Lower lobe of right lung (tissue), 2 donors: Measurements from ENCODE around the gene CLSTN2. TPM values are rescaled to one million over a fixed set of nuclear protein-coding genes. Genes with fewer than 3 reads are reported as not detected.

Experiments used
- ATAC-seq, 2 donors: fragments of 200-7000 bp; cut with Tn5 transposase; one replicate each; pipeline ENCODE4 v1.9.1; 2020 to 2022; ENCODE audit warnings: mild to moderate bottlenecking in 2 of 2, moderate library complexity in 2 of 2
- DNase-seq: peaks from one replicate; pipeline ENCODE4 v3.0.0-alpha.2; 2020
- H3K27ac ChIP-seq: fragments of 200-600 bp; one replicate; pipeline ENCODE4 v1.8.0; 2022
- H3K27me3 ChIP-seq: fragments of 200-600 bp; one replicate; pipeline ENCODE4 v1.8.0; 2022; ENCODE audit warnings: low read depth
- H3K36me3 ChIP-seq: fragments of 200-600 bp; one replicate; pipeline ENCODE4 v1.8.0; 2022; ENCODE audit warnings: mild to moderate bottlenecking
- H3K4me1 ChIP-seq: fragments of 200-600 bp; one replicate; pipeline ENCODE4 v1.8.0; 2022
- H3K4me3 ChIP-seq: fragments of 200-600 bp; one replicate; pipeline ENCODE4 v1.8.0; 2022; ENCODE audit warnings: mild to moderate bottlenecking
- H3K9me3 ChIP-seq: fragments of 200-600 bp; one replicate; pipeline ENCODE4 v1.8.0; 2022
- intact Hi-C: fragments of 100-400 bp; cut with DNase I; formaldehyde crosslinking; loops from one replicate; pipeline ENCODE4 v1.11.0; 2022
- total RNA-seq: library from RNA; stranded (reverse); fragmentation: NEBNext Ultra II Directional; extraction: Animal tissue kit (Norgen Biotek cat#: 25700); gene quantifications from one replicate; pipeline ENCODE4 v1.2.1, GENCODE V29; 2021
- TF ChIP-seq, protein P1 (sequence below): fragments of 200-600 bp; IDR thresholded peaks from one replicate; pipeline ENCODE4 v1.8.0; 2022; ENCODE audit warnings: antibody characterized with exemption, mild to moderate bottlenecking
- donor health status: DM: no; HTN: yes; CAD: no; lungs with severe emphysema.

Gene CLSTN2
- total RNA-seq, 1 donor from 2014 or later: 4.5 TPM

DNA sequence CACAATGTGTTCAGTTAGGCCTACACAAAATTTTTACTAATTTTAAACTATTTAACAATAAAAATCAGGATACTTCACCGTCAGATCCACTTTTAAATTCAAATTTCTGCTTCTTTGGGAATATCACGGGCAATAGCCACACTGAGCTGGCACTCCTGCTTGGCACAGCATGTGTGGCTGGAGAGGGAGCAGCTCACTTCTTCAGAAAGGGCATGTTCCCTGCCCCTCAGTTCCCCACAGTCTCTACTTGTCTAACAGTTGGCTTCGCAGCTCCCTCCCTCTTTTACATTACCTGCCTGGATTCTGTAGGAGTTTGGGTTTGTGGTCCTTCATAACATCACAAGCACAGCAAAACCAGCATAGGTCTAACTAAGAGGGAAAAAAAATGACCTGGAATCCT lies 666.9 kb downstream of the CLSTN2 start:
- ATAC-seq (no peak), DNase-seq (no peak)
- Histone ChIP-seq H3K4me3 (no peak overlapping the region), H3K4me1 (no peaks in the 10 kb centered on the region), H3K36me3 (no peaks in the 10 kb centered on the region), H3K9me3 (no peaks in the 10 kb centered on the region), H3K27me3 (no peaks in the 10 kb centered on the region), H3K27ac (no peak overlapping the region)
- intact Hi-C loops: no loop called here
- TF ChIP-seq, protein P1, sequence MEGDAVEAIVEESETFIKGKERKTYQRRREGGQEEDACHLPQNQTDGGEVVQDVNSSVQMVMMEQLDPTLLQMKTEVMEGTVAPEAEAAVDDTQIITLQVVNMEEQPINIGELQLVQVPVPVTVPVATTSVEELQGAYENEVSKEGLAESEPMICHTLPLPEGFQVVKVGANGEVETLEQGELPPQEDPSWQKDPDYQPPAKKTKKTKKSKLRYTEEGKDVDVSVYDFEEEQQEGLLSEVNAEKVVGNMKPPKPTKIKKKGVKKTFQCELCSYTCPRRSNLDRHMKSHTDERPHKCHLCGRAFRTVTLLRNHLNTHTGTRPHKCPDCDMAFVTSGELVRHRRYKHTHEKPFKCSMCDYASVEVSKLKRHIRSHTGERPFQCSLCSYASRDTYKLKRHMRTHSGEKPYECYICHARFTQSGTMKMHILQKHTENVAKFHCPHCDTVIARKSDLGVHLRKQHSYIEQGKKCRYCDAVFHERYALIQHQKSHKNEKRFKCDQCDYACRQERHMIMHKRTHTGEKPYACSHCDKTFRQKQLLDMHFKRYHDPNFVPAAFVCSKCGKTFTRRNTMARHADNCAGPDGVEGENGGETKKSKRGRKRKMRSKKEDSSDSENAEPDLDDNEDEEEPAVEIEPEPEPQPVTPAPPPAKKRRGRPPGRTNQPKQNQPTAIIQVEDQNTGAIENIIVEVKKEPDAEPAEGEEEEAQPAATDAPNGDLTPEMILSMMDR: no peak

DNA sequence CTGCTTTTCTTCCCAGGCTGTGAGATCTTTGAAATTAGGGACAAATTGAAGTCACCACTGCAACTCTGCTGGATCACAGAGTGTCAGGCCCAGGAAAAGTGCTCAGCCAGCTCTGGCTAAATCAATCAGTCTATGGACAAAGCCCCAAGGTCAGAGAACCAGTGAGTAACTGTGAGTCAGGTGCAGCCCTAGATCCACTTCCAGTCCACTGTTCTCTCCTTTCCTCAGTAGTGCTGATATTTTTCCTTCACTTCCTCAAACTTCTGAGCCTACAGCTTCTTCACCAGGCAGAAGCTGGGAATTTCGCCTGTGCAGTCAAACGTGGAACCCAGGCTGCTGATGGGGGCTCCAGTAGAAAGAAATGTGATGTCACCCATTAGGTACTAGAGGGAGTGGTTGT lies 667.8 kb downstream of the CLSTN2 start:
- intact Hi-C loops: no loop called here
- Histone ChIP-seq H3K4me1 (no peaks in the 10 kb centered on the region), H3K9me3 (no peaks in the 10 kb centered on the region), H3K27ac (no peak overlapping the region), H3K36me3 (no peaks in the 10 kb centered on the region), H3K4me3 (no peak overlapping the region), H3K27me3 (no peaks in the 10 kb centered on the region)
- ATAC-seq: no peak
- DNase-seq: no peak
- TF ChIP-seq, protein P1: no peak

DNA sequence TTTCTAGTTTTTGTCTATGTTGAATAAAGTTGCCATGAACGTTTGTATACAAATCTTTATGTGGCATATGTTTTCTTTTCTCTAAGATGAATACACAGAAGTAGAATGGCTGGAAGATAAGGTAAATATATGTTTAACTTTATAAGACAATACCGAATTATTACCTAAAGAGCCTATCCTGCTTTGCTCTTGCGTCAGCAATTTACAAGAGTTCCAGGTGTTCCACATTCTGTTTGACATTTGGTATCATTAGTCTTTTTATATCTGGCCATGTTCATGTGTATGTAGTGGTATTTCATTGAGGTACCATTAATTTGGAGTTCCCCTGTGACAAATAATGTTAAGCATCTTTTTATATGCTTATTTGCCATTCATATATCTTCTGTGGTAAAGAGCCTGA lies 668.8 kb downstream of the CLSTN2 start:
- Histone ChIP-seq H3K27me3 (no peaks in the 10 kb centered on the region), H3K4me1 (no peaks in the 10 kb centered on the region), H3K4me3 (no peak overlapping the region), H3K27ac (no peak overlapping the region), H3K36me3 (no peaks in the 10 kb centered on the region), H3K9me3 (no peaks in the 10 kb centered on the region)
- intact Hi-C loops: no loop called here
- ATAC-seq (no peak), DNase-seq (no peak)
- TF ChIP-seq, protein P1: no peak

DNA sequence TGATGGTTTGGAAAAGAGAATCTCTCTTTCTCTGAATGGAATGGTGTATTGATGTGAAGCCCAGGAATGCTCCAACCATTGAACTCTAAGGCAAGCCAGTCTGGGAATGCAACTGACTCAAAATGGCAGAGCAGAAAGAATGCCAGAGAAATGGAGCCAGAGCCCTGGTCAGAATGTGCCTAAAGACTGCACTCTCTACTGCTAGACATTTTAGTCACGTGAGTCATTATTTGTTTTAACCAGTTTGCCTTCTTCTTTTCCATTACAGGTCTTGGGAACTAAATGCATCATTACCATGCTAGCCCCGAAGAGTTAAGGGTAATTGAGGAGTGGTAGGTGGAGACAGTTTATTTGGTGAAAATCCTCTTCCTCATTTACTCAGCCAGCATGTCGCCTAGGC lies 675.6 kb downstream of the CLSTN2 start:
- Histone ChIP-seq H3K9me3 (no peaks in the 10 kb centered on the region), H3K4me3 (no peak overlapping the region), H3K36me3 (no peaks in the 10 kb centered on the region), H3K27me3 (no peaks in the 10 kb centered on the region), H3K27ac (no peak overlapping the region), H3K4me1 (no peaks in the 10 kb centered on the region)
- ATAC-seq: no peak
- intact Hi-C loops: no loop called here
- TF ChIP-seq, protein P1: no peak
- no peak for DNase-seq

DNA sequence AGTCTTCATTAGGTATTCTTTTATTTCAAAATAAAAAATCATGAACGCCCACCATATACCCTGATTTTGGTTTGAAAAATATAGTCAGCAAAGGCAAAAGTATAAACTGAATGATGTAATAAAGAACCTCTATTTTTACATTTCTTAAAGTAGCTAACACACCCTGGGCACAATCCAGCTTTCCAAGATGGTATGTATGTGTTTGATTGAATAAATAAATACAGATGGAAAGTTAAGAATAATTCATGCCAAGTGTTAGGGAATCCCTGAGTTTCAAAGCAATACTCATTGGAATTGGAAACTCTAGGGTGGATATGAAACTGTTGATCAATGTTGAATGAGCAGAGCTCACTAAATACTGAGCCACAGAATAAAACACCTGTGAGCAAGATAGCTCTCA lies 679.0 kb downstream of the CLSTN2 start:
- H3K9me3 ChIP-seq: no peaks in the 10 kb centered on the region
- no peak for ATAC-seq
- no peaks in the 10 kb centered on the region for H3K36me3 ChIP-seq
- TF ChIP-seq, protein P1: no peak
- H3K4me3 ChIP-seq: no peak overlapping the region
- H3K27ac ChIP-seq: no peak overlapping the region
- no peaks in the 10 kb centered on the region for H3K27me3 ChIP-seq
- H3K4me1 ChIP-seq: no peaks in the 10 kb centered on the region
- intact Hi-C loops: no loop called here
- no peak for DNase-seq

DNA sequence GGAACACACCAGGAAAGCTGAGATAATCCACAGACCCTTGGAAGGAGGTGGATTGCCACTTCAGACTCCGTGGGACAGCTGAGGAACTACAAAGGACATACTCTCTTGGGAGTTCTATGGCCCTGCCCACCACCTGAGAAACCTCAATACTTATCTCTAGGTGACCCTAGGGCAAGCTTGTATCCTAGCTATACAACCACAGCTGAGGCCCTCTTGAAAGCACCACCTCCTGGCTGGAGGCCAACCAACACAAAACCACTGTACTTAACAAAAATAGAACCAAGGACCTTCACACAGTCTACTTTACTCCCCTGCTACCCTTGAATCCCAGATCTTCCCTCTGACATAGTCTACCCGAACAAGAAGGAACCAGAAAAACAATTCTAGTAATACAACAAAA lies 682.1 kb downstream of the CLSTN2 start:
- H3K36me3 ChIP-seq: no peaks in the 10 kb centered on the region
- H3K4me3 ChIP-seq: no peak overlapping the region
- H3K4me1 ChIP-seq: no peaks in the 10 kb centered on the region
- no peak overlapping the region for H3K27ac ChIP-seq
- H3K27me3 ChIP-seq: no peaks in the 10 kb centered on the region
- TF ChIP-seq, protein P1: no peak
- DNase-seq (no peak), ATAC-seq (no peak)
- intact Hi-C loops: no loop called here
- no peaks in the 10 kb centered on the region for H3K9me3 ChIP-seq
